ENCODE data around the gene KCNQ1. TPM values are rescaled to one million over a fixed set of nuclear protein-coding genes. Genes with fewer than 3 reads are reported as not detected.

The KCNQ1 gene
- total and polyA plus RNA-seq, 2 of the 13 experiments (the other 11 are each of a cell fraction or from before 2014, with no cell fraction given) = 0.02 to 0.08 TPM

DNA sequence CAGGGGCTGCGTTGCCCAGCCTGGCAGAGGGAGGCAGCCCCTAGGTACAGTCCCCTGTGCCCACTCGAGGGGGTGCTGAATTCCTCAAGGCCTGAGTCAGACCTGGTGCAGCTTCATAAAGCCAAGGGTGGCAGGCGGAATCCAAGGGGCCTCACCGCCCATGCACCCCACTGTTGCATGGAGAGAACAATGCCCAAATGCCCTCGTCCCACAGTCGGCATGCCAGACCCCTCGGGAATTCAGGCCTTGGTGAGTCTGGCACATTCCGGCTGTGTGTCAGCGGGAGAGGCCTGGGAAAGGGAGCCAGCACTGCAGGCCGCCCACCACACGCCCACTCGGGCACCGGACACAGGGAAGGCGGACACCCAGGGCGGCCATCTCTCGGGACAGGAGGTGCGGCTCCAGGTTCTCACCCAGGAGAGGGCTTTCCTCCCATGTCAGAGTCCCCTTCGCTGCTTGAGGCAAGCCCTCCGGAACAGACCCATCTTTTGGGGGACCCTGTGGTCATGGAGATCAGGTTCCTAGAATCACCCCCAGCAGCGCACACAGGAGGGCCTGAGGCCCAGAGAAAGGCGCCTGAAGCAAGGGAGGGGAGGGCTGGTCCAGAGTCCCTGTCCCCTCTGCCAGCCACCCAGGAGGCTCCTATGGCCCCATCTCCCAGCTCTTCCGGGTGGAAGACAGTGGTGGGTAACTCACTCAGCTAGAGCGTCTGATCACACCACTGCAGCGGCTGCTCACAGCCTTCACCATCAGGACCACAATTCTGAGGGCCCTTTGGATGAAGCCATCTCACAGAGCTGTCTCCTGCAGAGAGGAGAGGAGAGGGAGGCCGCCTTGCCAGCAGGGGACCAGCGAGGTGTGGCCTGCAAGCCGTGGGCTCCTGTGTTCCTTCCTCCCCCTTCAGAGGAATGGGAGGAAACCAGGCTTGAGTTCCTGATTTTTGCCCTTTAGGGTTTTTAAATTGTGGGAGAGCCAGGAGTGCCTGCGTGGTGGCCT is 286.6 kb downstream of the KCNQ1 start (continued):
- TF ChIP-seq, protein P1, sequence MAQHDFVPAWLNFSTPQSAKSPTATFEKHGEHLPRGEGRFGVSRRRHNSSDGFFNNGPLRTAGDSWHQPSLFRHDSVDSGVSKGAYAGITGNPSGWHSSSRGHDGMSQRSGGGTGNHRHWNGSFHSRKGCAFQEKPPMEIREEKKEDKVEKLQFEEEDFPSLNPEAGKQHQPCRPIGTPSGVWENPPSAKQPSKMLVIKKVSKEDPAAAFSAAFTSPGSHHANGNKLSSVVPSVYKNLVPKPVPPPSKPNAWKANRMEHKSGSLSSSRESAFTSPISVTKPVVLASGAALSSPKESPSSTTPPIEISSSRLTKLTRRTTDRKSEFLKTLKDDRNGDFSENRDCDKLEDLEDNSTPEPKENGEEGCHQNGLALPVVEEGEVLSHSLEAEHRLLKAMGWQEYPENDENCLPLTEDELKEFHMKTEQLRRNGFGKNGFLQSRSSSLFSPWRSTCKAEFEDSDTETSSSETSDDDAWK (CRISPR knock-in tag; IDR thresholded peaks at IDR 0.05) = no peak
- TF ChIP-seq ZNF276 (CRISPR knock-in tag; IDR thresholded peaks at IDR 0.05; ENCODE audit: low read depth) (0 out of 2 replicates have a peak, but pooled peaks have one; percentile 13), ZNF143 (CRISPR knock-in tag; IDR thresholded peaks at IDR 0.05) (0 out of 2 replicates have a peak, but pooled peaks have one; percentile 44), TCF12 (IDR thresholded peaks at IDR 0.05) (no peak), TCF12 (CRISPR knock-in tag; IDR thresholded peaks at IDR 0.05) (0 out of 2 replicates have a peak, but pooled peaks have one; percentile 51), MAFF (IDR thresholded peaks at IDR 0.05; ENCODE audit: low read depth, low read length) (no peak), ZNF83 (CRISPR knock-in tag; IDR thresholded peaks at IDR 0.05; ENCODE audit: borderline replicate concordance) (no peak), ZNF766 (CRISPR knock-in tag; IDR thresholded peaks at IDR 0.05; ENCODE audit: borderline replicate concordance) (no peak), BATF2 (CRISPR knock-in tag; IDR thresholded peaks at IDR 0.05) (no peak), SP5 (CRISPR knock-in tag; IDR thresholded peaks at IDR 0.05; ENCODE audit: borderline replicate concordance, low read depth) (no peak; the same call in 1 of the 2 replicates), RBFOX2 (IDR thresholded peaks at IDR 0.05; ENCODE audit: low read depth, low read length) (peak; percentile 95), IKZF1 (IDR thresholded peaks at IDR 0.05) (no peak), ZMAT3 (CRISPR knock-in tag; conservative IDR thresholded peaks at IDR 0.05) (0 out of 2 replicates have a peak, but pooled peaks have one; percentile 65), NCOA1 (CRISPR knock-in tag; IDR thresholded peaks at IDR 0.05) (no peak; the same call in 1 of the 2 replicates), KLF6 (CRISPR knock-in tag; IDR thresholded peaks at IDR 0.05) (no peak; the same call in 1 of the 2 replicates), MZF1 (CRISPR knock-in tag; IDR thresholded peaks at IDR 0.05; ENCODE audit: borderline replicate concordance) (no peak), HMG20A (CRISPR knock-in tag; IDR thresholded peaks at IDR 0.05; ENCODE audit: borderline replicate concordance) (no peak), POLR2AphosphoS5 (IDR thresholded peaks at IDR 0.05; ENCODE audit: low read depth, low read length) (peak; percentile 50; the same call in 1 of the 2 replicates)
- TF ChIP-seq, protein P2, sequence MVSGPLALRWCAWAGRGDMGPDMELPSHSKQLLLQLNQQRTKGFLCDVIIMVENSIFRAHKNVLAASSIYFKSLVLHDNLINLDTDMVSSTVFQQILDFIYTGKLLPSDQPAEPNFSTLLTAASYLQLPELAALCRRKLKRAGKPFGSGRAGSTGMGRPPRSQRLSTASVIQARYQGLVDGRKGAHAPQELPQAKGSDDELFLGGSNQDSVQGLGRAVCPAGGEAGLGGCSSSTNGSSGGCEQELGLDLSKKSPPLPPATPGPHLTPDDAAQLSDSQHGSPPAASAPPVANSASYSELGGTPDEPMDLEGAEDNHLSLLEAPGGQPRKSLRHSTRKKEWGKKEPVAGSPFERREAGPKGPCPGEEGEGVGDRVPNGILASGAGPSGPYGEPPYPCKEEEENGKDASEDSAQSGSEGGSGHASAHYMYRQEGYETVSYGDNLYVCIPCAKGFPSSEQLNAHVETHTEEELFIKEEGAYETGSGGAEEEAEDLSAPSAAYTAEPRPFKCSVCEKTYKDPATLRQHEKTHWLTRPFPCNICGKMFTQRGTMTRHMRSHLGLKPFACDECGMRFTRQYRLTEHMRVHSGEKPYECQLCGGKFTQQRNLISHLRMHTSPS (CRISPR knock-in tag; IDR thresholded peaks at IDR 0.05; ENCODE audit: low read depth) = peak; percentile 3; the same call in 1 of the 2 replicates
- TF ChIP-seq, protein P3, sequence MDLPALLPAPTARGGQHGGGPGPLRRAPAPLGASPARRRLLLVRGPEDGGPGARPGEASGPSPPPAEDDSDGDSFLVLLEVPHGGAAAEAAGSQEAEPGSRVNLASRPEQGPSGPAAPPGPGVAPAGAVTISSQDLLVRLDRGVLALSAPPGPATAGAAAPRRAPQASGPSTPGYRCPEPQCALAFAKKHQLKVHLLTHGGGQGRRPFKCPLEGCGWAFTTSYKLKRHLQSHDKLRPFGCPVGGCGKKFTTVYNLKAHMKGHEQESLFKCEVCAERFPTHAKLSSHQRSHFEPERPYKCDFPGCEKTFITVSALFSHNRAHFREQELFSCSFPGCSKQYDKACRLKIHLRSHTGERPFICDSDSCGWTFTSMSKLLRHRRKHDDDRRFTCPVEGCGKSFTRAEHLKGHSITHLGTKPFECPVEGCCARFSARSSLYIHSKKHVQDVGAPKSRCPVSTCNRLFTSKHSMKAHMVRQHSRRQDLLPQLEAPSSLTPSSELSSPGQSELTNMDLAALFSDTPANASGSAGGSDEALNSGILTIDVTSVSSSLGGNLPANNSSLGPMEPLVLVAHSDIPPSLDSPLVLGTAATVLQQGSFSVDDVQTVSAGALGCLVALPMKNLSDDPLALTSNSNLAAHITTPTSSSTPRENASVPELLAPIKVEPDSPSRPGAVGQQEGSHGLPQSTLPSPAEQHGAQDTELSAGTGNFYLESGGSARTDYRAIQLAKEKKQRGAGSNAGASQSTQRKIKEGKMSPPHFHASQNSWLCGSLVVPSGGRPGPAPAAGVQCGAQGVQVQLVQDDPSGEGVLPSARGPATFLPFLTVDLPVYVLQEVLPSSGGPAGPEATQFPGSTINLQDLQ (CRISPR knock-in tag; IDR thresholded peaks at IDR 0.05) = no peak

All from HepG2 (cell line).